ENCODE measurements around the gene WHRN.
A peak's percentile ranks its signal among the peaks of the same experiment; 100 is the strongest.

WHRN gene

DNA sequence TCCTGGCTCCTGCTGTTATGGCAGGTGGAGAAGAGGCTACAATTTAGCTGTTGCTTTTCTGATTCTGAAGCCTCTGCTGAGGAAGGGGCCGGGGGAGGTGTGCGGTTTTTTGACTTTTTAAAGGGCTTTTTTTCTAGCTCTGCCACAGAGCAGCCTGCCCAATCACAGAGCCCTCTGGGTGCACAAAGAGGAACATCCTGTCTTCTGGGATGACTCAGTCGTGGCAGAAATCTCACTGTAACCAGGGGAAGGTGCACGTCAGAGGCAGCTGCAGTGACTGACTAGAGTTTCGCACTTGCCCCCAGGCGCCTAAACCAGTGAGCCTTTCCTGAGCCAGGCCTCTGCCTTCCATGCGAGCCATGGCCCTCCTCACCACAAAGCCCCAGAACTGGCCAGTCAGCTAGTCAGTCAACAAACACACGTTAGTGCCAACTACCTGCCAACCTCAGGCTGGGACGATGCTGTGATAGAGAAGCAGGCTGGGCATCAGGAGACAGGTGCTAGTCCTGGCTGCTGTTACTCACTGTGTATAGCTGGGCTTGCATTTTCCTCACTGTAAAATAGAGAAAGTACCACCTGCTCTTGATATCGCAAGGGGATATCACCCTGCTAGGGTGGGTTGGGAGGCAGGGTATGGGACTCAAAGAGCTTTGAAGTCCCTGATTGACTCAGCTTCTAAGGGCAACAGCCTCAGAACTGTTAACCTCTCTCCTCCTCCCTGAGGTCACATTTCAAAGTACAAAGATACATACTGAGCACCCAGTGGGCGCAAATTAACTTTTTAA, 119.7 kb downstream of the WHRN start:
- no peak overlapping the region for H3K4me3 ChIP-seq (IDR thresholded peaks at IDR 0.05; ENCODE audit: insufficient read depth, low read depth, low read length)
- TF ChIP-seq, protein P1, sequence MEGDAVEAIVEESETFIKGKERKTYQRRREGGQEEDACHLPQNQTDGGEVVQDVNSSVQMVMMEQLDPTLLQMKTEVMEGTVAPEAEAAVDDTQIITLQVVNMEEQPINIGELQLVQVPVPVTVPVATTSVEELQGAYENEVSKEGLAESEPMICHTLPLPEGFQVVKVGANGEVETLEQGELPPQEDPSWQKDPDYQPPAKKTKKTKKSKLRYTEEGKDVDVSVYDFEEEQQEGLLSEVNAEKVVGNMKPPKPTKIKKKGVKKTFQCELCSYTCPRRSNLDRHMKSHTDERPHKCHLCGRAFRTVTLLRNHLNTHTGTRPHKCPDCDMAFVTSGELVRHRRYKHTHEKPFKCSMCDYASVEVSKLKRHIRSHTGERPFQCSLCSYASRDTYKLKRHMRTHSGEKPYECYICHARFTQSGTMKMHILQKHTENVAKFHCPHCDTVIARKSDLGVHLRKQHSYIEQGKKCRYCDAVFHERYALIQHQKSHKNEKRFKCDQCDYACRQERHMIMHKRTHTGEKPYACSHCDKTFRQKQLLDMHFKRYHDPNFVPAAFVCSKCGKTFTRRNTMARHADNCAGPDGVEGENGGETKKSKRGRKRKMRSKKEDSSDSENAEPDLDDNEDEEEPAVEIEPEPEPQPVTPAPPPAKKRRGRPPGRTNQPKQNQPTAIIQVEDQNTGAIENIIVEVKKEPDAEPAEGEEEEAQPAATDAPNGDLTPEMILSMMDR (conservative IDR thresholded peaks at IDR 0.05; ENCODE audit: low read depth, low read length): no peak
- H3K27ac ChIP-seq: peak overlapping the region; percentile 95
- H3K36me3 ChIP-seq (ENCODE audit: insufficient read depth): no peaks in the 10 kb centered on the region; the same call in 1 of the 2 replicates
- H3K79me2 ChIP-seq (ENCODE audit: insufficient read depth, low read depth): peaks cover 94% of the 10 kb centered on the region
- no peaks in the 10 kb centered on the region for H3K27me3 ChIP-seq (ENCODE audit: insufficient read depth, low read depth)
- no peak overlapping the region for H2AFZ ChIP-seq (ENCODE audit: low read depth)
- peaks cover 67% of the 10 kb centered on the region for H3K4me1 ChIP-seq (ENCODE audit: low read depth, poor library complexity, severe bottlenecking)
- no peaks in the 10 kb centered on the region for H4K20me1 ChIP-seq (ENCODE audit: insufficient read depth)
- H3K4me2 ChIP-seq: peak overlapping the region; percentile 100
- H3K9ac ChIP-seq: peak overlapping the region; percentile 77

DNA sequence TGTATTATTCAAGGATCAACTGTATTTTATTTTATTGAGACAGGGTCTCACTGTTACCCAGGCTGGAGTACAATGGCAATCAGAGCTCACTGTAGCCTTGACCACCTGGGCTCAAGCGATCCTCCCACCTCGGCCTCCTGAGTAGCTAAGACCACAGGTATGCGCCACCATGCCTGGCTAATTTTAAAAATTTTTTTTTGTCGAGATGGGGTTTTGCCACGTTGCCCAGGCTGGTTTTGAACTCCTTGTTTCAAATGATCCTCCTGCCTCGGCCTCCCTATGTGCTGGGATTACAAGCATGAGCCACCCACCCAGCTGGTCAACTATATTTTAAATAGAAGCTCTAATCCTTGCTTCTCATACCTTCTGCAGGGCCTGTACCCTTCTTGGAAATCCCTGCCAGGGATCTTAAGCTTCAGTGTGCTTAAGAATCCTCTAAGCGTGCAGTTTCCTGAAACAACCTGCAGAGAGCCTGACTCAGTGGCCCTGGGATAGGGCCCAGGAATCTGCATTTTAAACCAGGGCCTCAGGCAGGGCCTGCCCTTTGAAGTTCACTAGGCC, 120.4 kb downstream of the WHRN start:
- Histone ChIP-seq H3K27ac (peak overlapping the region; percentile 95), H2AFZ (ENCODE audit: low read depth) (no peak overlapping the region), H3K4me3 (IDR thresholded peaks at IDR 0.05; ENCODE audit: insufficient read depth, low read depth, low read length) (no peak overlapping the region), H3K4me2 (peak overlapping the region; percentile 91), H3K36me3 (ENCODE audit: insufficient read depth) (peaks cover 4% of the 10 kb centered on the region; the same call in 1 of the 2 replicates), H4K20me1 (ENCODE audit: insufficient read depth) (no peaks in the 10 kb centered on the region), H3K9ac (peak overlapping the region; percentile 62), H3K4me1 (ENCODE audit: low read depth, poor library complexity, severe bottlenecking) (peaks cover 66% of the 10 kb centered on the region), H3K79me2 (ENCODE audit: insufficient read depth, low read depth) (peaks cover 95% of the 10 kb centered on the region), H3K27me3 (ENCODE audit: insufficient read depth, low read depth) (no peaks in the 10 kb centered on the region)
- TF ChIP-seq, protein P1 (conservative IDR thresholded peaks at IDR 0.05; ENCODE audit: low read depth, low read length): no peak

DNA sequence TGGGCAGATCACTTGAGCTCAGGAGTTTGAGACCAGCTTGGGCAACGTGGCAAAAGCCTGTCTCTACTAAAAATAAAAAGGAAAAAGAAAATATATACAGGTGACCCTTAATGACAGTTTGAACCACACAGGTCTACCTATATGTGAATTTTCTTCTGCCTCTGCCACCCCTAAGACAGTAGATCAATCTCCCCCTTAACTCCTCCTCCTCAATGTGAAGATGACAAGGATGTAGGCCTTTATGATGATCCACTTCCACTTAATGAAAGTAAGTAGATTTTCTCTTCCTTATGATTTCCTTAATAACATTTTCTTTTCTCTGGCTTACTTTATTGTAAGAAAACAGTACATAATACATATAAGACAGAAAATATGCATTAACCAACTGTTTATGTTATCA, 120.9 kb downstream of the WHRN start:
- Histone ChIP-seq H3K27me3 (ENCODE audit: insufficient read depth, low read depth) (no peaks in the 10 kb centered on the region), H3K4me2 (peak overlapping the region; percentile 91), H3K27ac (peak overlapping the region; percentile 95), H2AFZ (ENCODE audit: low read depth) (no peak overlapping the region), H3K79me2 (ENCODE audit: insufficient read depth, low read depth) (peaks cover 95% of the 10 kb centered on the region), H3K4me3 (IDR thresholded peaks at IDR 0.05; ENCODE audit: insufficient read depth, low read depth, low read length) (no peak overlapping the region), H3K9ac (peak overlapping the region; percentile 62), H3K4me1 (ENCODE audit: low read depth, poor library complexity, severe bottlenecking) (peaks cover 60% of the 10 kb centered on the region), H3K36me3 (ENCODE audit: insufficient read depth) (peaks cover 7% of the 10 kb centered on the region; the same call in 1 of the 2 replicates), H4K20me1 (ENCODE audit: insufficient read depth) (no peaks in the 10 kb centered on the region)
- TF ChIP-seq, protein P1 (conservative IDR thresholded peaks at IDR 0.05; ENCODE audit: low read depth, low read length): no peak

DNA sequence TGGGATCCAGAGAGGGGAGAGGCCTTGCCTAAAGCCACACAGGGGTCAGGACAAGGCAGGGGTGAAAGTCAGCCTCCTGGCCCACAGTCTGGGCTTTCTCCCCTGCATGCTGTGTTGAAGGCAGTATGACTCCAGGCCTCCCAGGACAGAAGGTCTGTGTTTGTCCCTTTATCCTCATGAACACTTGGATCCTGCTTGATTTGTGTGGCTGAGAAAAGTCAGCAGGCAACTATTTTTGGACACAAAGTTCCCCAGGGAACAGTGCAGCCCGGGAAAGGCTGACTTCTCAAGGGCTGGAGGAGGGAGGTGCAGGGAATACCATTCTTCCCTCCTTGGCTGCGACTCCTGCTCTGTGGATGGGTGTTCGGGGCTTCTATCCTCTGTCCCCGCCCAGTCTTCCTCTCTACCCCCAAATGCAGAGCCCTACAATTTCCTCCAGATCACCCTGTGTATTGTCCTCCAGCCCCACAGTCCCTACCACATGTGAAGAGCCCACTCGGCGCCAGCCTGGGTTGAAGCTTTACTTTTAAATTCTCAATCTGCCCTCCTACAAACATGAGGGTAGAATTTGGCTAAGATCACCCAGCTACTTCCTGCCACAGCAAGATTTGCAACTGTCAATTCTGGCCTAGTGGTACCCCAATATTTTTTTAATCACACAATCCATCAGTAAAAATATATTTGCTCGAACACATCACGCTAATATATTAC, 121.6 kb downstream of the WHRN start:
- H2AFZ ChIP-seq (ENCODE audit: low read depth): no peak overlapping the region
- peak overlapping the region; percentile 91 for H3K4me2 ChIP-seq
- H3K27ac ChIP-seq: peak overlapping the region; percentile 95
- H3K36me3 ChIP-seq (ENCODE audit: insufficient read depth): peaks cover 7% of the 10 kb centered on the region; the same call in 1 of the 2 replicates
- no peaks in the 10 kb centered on the region for H4K20me1 ChIP-seq (ENCODE audit: insufficient read depth)
- H3K79me2 ChIP-seq (ENCODE audit: insufficient read depth, low read depth): peaks cover 95% of the 10 kb centered on the region
- TF ChIP-seq, protein P1 (conservative IDR thresholded peaks at IDR 0.05; ENCODE audit: low read depth, low read length): no peak
- H3K4me3 ChIP-seq (IDR thresholded peaks at IDR 0.05; ENCODE audit: insufficient read depth, low read depth, low read length): no peak overlapping the region
- H3K4me1 ChIP-seq (ENCODE audit: low read depth, poor library complexity, severe bottlenecking): peaks cover 53% of the 10 kb centered on the region
- H3K27me3 ChIP-seq (ENCODE audit: insufficient read depth, low read depth): no peaks in the 10 kb centered on the region
- peak overlapping the region; percentile 62; the same call in 1 of the 2 replicates for H3K9ac ChIP-seq
